Measurements from ENCODE around the gene FOXL2.

FOXL2 gene

DNA sequence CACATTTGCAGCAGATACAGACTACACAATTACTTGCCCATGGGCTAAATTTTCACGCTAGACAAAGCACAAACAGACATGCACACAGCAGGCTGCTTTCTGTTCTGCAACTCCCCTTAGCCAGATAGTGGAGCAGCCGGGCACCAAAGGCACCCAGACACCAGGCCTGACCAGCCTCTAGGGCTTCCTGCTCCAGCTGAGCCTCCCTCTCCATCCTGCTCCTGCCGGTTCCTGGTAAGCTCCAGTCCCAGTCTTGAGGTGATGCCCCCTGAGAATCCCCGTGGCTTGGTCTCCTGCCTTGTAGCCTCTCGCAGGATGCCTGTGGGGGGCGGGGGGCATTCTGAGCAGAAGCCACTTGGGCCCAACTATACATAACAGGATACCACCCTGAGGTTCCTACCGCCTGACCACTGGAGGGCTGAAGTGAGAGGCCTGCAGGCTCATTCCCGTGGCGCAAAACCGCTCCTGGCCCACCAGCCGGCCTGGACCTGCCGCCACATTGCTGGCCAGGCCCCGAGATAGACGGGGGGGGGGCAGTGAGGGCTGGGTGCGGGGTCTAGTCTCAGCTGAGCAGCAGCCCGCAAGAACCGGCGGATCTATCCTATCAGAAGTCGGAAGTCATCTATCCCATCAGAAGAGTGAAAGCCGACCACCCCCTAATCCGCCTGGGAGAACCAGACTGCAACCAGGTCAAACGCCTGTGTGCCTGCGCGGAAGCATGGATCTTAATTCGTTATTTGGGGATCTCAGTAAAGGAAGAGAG lies 3.9 kb downstream of the FOXL2 start:
- Histone ChIP-seq H3K27me3 (ENCODE audit: low read length) (no peaks in the 10 kb centered on the region), H3K79me2 (ENCODE audit: insufficient read depth, low read length) (no peaks in the 10 kb centered on the region), H3K36me3 (ENCODE audit: low read length) (no peaks in the 10 kb centered on the region), H3K9ac (ENCODE audit: low read length) (no peak overlapping the region), H4K20me1 (ENCODE audit: low read depth, low read length) (no peaks in the 10 kb centered on the region), H3K4me3 (ENCODE audit: insufficient read depth, low read length, poor library complexity, severe bottlenecking) (no peak overlapping the region), H3K9me2 (replicated peaks; ENCODE audit: insufficient read depth, low read length) (no peaks in the 10 kb centered on the region), H3K9me3 (ENCODE audit: insufficient read depth, low read length) (no peaks in the 10 kb centered on the region), H3F3A (ENCODE audit: insufficient read depth) (no peaks in the 10 kb centered on the region), H3K4me2 (ENCODE audit: low read depth, low read length, poor library complexity, severe bottlenecking) (no peak overlapping the region), H2AFZ (ENCODE audit: low read depth, low read length, severe bottlenecking) (no peak overlapping the region), H3K27ac (ENCODE audit: low read depth, low read length) (no peak overlapping the region)
- TF ChIP-seq CTCF (IDR thresholded peaks at IDR 0.05; ENCODE audit: insufficient read depth, low read length, poor library complexity, severe bottlenecking) (no peak), EZH2phosphoT487 (conservative IDR thresholded peaks at IDR 0.05; ENCODE audit: low read length) (no peak)

- H3K27ac ChIP-seq (ENCODE audit: low read depth, low read length) = no peak overlapping the region
- H3F3A ChIP-seq (ENCODE audit: insufficient read depth) = no peaks in the 10 kb centered on the region
- no peak overlapping the region for H2AFZ ChIP-seq (ENCODE audit: low read depth, low read length, severe bottlenecking)
- no peaks in the 10 kb centered on the region for H4K20me1 ChIP-seq (ENCODE audit: low read depth, low read length)
- H3K9me3 ChIP-seq (ENCODE audit: insufficient read depth, low read length) = no peaks in the 10 kb centered on the region
- no peak for TF ChIP-seq CTCF (IDR thresholded peaks at IDR 0.05; ENCODE audit: insufficient read depth, low read length, poor library complexity, severe bottlenecking)
- TF ChIP-seq EZH2phosphoT487 (conservative IDR thresholded peaks at IDR 0.05; ENCODE audit: low read length) = no peak
- H3K79me2 ChIP-seq (ENCODE audit: insufficient read depth, low read length) = no peaks in the 10 kb centered on the region
- H3K9me2 ChIP-seq (replicated peaks; ENCODE audit: insufficient read depth, low read length) = no peaks in the 10 kb centered on the region
- no peak overlapping the region for H3K4me2 ChIP-seq (ENCODE audit: low read depth, low read length, poor library complexity, severe bottlenecking)
- H3K9ac ChIP-seq (ENCODE audit: low read length) = no peak overlapping the region
- no peak overlapping the region for H3K4me3 ChIP-seq (ENCODE audit: insufficient read depth, low read length, poor library complexity, severe bottlenecking)
- no peaks in the 10 kb centered on the region for H3K27me3 ChIP-seq (ENCODE audit: low read length)
- no peaks in the 10 kb centered on the region for H3K36me3 ChIP-seq (ENCODE audit: low read length)
Measured at GRCh38 chr3:138942271-138942670, 4.7 kb downstream of the FOXL2 start.

- Histone ChIP-seq H3F3A (ENCODE audit: insufficient read depth) (no peaks in the 10 kb centered on the region), H3K27me3 (ENCODE audit: low read length) (no peaks in the 10 kb centered on the region), H3K27ac (ENCODE audit: low read depth, low read length) (no peak overlapping the region), H3K4me2 (ENCODE audit: low read depth, low read length, poor library complexity, severe bottlenecking) (no peak overlapping the region), H3K79me2 (ENCODE audit: insufficient read depth, low read length) (no peaks in the 10 kb centered on the region), H3K9me2 (replicated peaks; ENCODE audit: insufficient read depth, low read length) (no peaks in the 10 kb centered on the region), H3K9me3 (ENCODE audit: insufficient read depth, low read length) (no peaks in the 10 kb centered on the region), H4K20me1 (ENCODE audit: low read depth, low read length) (no peaks in the 10 kb centered on the region), H3K4me3 (ENCODE audit: insufficient read depth, low read length, poor library complexity, severe bottlenecking) (no peak overlapping the region), H3K36me3 (ENCODE audit: low read length) (no peaks in the 10 kb centered on the region), H3K9ac (ENCODE audit: low read length) (no peak overlapping the region), H2AFZ (ENCODE audit: low read depth, low read length, severe bottlenecking) (no peak overlapping the region)
- TF ChIP-seq CTCF (IDR thresholded peaks at IDR 0.05; ENCODE audit: insufficient read depth, low read length, poor library complexity, severe bottlenecking) (peak; percentile 32), EZH2phosphoT487 (conservative IDR thresholded peaks at IDR 0.05; ENCODE audit: low read length) (no peak)
Measured at GRCh38 chr3:138941259-138941885, 5.6 kb downstream of the FOXL2 start.
